ENCODE measurements around the gene PCNX4. TPM values are rescaled to one million over a fixed set of nuclear protein-coding genes. Genes with fewer than 3 reads are reported as not detected.

Gene PCNX4
- total RNA-seq, 1 experiment from 2014 or later, result 67.3 TPM

- no peak for DNase-seq (ENCODE audit: low read depth)
Measured at GRCh38 chr14:60204843-60205774, 113.4 kb downstream of the PCNX4 start.

DNA sequence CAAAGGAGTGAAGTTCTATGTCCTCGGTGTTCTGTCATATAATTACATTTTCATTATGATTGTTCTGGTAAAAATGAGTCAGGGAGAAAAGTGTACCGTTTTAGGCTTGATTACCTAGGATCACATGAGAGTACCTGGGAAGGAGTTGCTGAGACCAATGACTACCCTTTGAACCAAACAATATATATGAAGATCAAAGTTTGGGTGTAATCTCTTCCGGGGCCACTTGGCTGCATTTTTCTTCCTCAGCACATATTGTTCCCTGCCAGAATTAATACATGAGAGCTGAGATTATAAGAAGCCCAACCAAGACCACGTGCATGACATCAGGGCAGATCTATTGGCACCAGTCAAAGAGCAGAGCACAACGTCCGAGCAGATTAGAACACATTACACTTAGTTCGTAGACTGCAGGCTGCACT, 114.5 kb downstream of the PCNX4 start:
- no peak for DNase-seq (ENCODE audit: low read depth)

DNA sequence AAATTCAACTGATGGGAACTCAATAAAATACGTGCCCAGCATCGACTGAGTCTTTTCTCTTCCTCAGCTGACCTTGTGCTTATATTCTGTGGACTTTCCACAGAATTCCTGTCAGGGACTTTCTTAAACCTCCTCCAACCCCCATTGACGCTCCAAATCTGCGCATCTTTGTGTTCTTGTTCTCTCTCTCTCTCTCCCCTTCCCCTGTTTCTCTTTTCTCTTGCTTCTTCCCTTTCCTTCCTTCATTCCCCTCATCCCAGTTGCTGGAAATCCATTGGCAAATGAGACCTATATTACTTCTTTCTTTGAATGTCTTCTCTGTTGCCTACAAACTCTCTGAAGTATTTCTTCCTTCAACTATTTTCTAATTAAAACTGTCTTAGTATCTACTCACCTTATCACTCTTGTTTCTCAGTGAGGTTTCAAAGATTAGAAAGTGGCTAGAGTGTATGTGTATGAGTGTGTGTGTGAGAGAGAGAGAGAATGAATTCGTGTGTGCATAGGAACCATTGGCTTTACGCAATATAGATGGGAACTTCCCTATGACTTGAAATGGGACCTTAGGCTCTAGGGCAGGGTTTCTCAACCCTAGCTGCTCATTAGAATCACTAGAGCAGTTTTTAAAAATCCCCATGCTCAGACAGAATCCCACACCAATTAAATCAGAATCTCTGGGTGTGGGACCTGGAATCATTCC, 115.3 kb downstream of the PCNX4 start:
- DNase-seq (ENCODE audit: low read depth), result no peak

- no peak for DNase-seq (ENCODE audit: low read depth)
Measured at GRCh38 chr14:60210703-60211102, 119.0 kb downstream of the PCNX4 start.

DNA sequence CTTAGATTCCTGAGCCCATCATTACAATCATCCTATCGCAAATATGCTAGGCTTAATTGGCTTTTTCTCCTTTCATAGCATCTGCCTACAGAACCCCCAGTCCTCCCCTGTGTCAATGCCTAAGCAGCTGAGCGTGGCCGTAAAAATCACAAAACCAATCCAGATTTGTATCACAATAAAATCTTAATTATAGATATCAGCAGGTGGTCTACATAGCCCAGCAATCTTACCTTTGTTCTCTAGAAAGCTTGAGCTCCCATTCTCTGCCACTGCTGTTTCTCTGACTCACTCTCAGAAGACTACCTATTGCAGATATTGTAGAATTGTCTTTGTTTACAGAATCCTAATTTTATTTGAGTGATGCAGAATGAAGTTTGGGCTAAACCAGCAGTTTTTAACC, 119.4 kb downstream of the PCNX4 start:
- DNase-seq (ENCODE audit: low read depth), result no peak

GRCh38 chr14:60212503-60213371, 121.0 kb downstream of the PCNX4 start:
- DNase-seq (ENCODE audit: low read depth), result no peak

DNA sequence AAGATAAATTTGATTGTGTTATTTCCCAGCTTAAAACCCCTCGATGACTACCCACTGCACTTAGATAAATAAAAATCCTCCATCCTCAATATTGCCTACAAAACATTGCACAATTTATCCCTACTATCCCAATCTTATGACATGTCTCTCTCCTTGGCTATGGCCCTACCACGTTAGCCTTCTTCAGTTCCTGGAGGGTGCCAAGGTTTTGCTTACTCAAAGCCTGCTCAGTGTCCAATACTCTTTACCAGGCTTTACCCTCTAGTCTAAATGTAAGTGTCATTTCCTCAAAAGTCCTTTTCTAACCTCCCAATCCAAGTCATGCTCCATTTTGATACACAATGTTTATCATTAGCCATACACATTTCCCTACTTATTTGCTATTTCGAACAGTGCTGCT, 122.3 kb downstream of the PCNX4 start:
- no peak for DNase-seq (ENCODE audit: low read depth)

- DNase-seq (ENCODE audit: low read depth), result no peak
Measured at GRCh38 chr14:60214415-60215126, 122.8 kb downstream of the PCNX4 start.

- DNase-seq (ENCODE audit: low read depth), result no peak
Measured at GRCh38 chr14:60215127-60215444, 123.4 kb downstream of the PCNX4 start.

- no peak for DNase-seq (ENCODE audit: low read depth)
Measured at GRCh38 chr14:60215520-60216420, 124.0 kb downstream of the PCNX4 start.

GRCh38 chr14:60217713-60218112, 126.0 kb downstream of the PCNX4 start:
- DNase-seq (ENCODE audit: low read depth), result no peak

Other genes starting within 250 kb of the PCNX4 start
- 13.9 and 15.9 TPM in 2 replicates for gene RTN1, start 221.1 kb upstream of the PCNX4 start, total RNA-seq (2014; rRNA removed; shearing (Covaris generic))
- gene LRRC9, start 171.8 kb upstream of the PCNX4 start, total RNA-seq (2014; rRNA removed; shearing (Covaris generic)), result not detected in 2 replicates
- gene DHRS7, start 73.5 kb downstream of the PCNX4 start, total RNA-seq (2014; rRNA removed; shearing (Covaris generic)), result 52.9 and 64.8 TPM in 2 replicates
- 11.1 and 14.2 TPM in 2 replicates for gene PPM1A, start 157.3 kb downstream of the PCNX4 start, total RNA-seq (2014; rRNA removed; shearing (Covaris generic))

All from HT1080 (cell line).